ENCODE results near the gene ZNF296.

DNA sequence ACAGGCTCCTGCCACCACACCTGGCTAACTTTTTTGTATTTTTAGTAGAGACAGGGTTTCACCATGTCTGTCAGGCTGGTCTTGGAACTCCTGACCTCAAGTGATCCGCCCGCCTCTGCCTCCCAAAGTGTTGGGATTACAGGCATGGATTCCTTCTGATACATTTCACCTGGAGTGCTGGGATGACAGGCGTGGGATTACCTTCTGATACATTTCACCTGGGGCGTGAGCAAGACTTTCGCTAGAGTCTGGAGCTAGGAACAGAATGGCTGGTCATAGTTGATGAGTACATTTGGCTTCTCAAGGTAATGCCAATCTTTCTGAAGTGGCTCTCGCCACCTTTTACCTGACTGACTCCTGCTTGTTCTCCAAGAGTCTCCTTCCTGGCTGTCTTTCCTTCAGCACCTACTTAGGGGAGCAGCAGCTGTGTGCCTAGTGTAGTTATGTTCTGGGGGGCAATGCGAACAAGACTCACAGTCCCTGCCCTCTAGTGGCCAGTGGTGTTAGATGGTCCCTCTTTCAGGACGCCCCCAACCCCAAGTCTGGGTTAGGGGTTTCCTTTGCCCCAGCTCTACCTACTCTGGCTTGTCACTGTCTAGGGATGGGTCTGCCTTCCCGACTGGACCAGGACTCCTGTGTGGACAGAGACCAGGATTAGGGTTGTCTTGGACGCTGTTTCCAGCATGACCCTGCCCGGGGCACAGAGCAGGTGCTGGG, 36.0 kb upstream of the ZNF296 start:
- TF ChIP-seq, protein P1, sequence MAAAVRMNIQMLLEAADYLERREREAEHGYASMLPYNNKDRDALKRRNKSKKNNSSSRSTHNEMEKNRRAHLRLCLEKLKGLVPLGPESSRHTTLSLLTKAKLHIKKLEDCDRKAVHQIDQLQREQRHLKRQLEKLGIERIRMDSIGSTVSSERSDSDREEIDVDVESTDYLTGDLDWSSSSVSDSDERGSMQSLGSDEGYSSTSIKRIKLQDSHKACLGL (CRISPR knock-in tag; IDR thresholded peaks at IDR 0.05): no peak
- TF ChIP-seq, protein P2, sequence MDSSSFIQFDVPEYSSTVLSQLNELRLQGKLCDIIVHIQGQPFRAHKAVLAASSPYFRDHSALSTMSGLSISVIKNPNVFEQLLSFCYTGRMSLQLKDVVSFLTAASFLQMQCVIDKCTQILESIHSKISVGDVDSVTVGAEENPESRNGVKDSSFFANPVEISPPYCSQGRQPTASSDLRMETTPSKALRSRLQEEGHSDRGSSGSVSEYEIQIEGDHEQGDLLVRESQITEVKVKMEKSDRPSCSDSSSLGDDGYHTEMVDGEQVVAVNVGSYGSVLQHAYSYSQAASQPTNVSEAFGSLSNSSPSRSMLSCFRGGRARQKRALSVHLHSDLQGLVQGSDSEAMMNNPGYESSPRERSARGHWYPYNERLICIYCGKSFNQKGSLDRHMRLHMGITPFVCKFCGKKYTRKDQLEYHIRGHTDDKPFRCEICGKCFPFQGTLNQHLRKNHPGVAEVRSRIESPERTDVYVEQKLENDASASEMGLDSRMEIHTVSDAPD (CRISPR knock-in tag; IDR thresholded peaks at IDR 0.05): no peak
- TF ChIP-seq TCF12 (IDR thresholded peaks at IDR 0.05): no peak
- no peak for TF ChIP-seq TCF12 (CRISPR knock-in tag; IDR thresholded peaks at IDR 0.05)
- TF ChIP-seq, protein P3, sequence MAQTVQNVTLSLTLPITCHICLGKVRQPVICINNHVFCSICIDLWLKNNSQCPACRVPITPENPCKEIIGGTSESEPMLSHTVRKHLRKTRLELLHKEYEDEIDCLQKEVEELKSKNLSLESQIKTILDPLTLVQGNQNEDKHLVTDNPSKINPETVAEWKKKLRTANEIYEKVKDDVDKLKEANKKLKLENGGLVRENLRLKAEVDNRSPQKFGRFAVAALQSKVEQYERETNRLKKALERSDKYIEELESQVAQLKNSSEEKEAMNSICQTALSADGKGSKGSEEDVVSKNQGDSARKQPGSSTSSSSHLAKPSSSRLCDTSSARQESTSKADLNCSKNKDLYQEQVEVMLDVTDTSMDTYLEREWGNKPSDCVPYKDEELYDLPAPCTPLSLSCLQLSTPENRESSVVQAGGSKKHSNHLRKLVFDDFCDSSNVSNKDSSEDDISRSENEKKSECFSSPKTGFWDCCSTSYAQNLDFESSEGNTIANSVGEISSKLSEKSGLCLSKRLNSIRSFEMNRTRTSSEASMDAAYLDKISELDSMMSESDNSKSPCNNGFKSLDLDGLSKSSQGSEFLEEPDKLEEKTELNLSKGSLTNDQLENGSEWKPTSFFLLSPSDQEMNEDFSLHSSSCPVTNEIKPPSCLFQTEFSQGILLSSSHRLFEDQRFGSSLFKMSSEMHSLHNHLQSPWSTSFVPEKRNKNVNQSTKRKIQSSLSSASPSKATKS (CRISPR knock-in tag; IDR thresholded peaks at IDR 0.05): no peak
- no peak for TF ChIP-seq CBX5 (CRISPR knock-in tag; IDR thresholded peaks at IDR 0.05; ENCODE audit: borderline replicate concordance)
- TF ChIP-seq, protein P4, sequence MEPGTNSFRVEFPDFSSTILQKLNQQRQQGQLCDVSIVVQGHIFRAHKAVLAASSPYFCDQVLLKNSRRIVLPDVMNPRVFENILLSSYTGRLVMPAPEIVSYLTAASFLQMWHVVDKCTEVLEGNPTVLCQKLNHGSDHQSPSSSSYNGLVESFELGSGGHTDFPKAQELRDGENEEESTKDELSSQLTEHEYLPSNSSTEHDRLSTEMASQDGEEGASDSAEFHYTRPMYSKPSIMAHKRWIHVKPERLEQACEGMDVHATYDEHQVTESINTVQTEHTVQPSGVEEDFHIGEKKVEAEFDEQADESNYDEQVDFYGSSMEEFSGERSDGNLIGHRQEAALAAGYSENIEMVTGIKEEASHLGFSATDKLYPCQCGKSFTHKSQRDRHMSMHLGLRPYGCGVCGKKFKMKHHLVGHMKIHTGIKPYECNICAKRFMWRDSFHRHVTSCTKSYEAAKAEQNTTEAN (CRISPR knock-in tag; conservative IDR thresholded peaks at IDR 0.05): no peak
- TF ChIP-seq YY1 (IDR thresholded peaks at IDR 0.05; ENCODE audit: insufficient read depth, insufficient replicate concordance, low read depth, low read length): no peak
